ENCODE measurements around the gene PSAPL1.
A peak's percentile ranks its signal among the peaks of the same experiment; 100 is the strongest.

The PSAPL1 gene

GRCh38 chr4:7430368-7430964 is 4.3 kb downstream of the PSAPL1 start:
- DNase-seq, result no peak

GRCh38 chr4:7429601-7430078 is 5.1 kb downstream of the PSAPL1 start:
- DNase-seq, result no peak

GRCh38 chr4:7429069-7429416 is 5.7 kb downstream of the PSAPL1 start:
- DNase-seq, result no peak

- DNase-seq, result no peak
These were observed 6.3 kb downstream of the PSAPL1 start for GRCh38 chr4:7428261-7429068.

GRCh38 chr4:7427831-7428260 is 6.9 kb downstream of the PSAPL1 start:
- DNase-seq, result no peak

GRCh38 chr4:7427361-7427760 is 7.4 kb downstream of the PSAPL1 start:
- no peak for DNase-seq

- DNase-seq, result no peak
These were observed 8.1 kb downstream of the PSAPL1 start for GRCh38 chr4:7426525-7427171.

GRCh38 chr4:7425591-7426468 is 8.9 kb downstream of the PSAPL1 start:
- no peak for DNase-seq

- no peak for DNase-seq
These were observed 9.6 kb downstream of the PSAPL1 start for GRCh38 chr4:7425124-7425523.

GRCh38 chr4:7424553-7425111 is 10.1 kb downstream of the PSAPL1 start:
- no peak for DNase-seq

GRCh38 chr4:7423801-7424552 is 10.8 kb downstream of the PSAPL1 start:
- no peak for DNase-seq

GRCh38 chr4:7423391-7423790 is 11.3 kb downstream of the PSAPL1 start:
- no peak for DNase-seq

GRCh38 chr4:7422898-7423180 is 11.9 kb downstream of the PSAPL1 start:
- DNase-seq, result no peak

- DNase-seq, result no peak
These were observed 12.4 kb downstream of the PSAPL1 start for GRCh38 chr4:7422151-7422897.

GRCh38 chr4:7421356-7422150 is 13.2 kb downstream of the PSAPL1 start:
- no peak for DNase-seq

GRCh38 chr4:7420661-7421040 is 14.1 kb downstream of the PSAPL1 start:
- DNase-seq, result peak; percentile 27

- no peak for DNase-seq
These were observed 14.6 kb downstream of the PSAPL1 start for GRCh38 chr4:7419961-7420660.

- DNase-seq, result no peak
These were observed 16.4 kb downstream of the PSAPL1 start for GRCh38 chr4:7418131-7418943.

GRCh38 chr4:7417639-7418038 is 17.1 kb downstream of the PSAPL1 start:
- DNase-seq, result no peak
